Brain microvascular endothelial cell (primary cell): ENCODE data around the gene TTLL12.
A peak's percentile ranks its signal among the peaks of the same experiment; 100 is the strongest.

Experiments used
- DNase-seq: peaks from one replicate; pipeline ENCODE4 v3.0.0-alpha.2; 2020
- H3K27ac ChIP-seq: fragments of 250-450 bp; sonication (Bioruptor Pico); 2 replicates; pipeline ENCODE4 v1.5.1; 2020; ENCODE audit warnings: mild to moderate bottlenecking, moderate library complexity
- H3K27me3 ChIP-seq: fragments of 250-450 bp; sonication (Bioruptor Pico); replicated peaks from 2 replicates; pipeline ENCODE4 v1.5.1; 2020; ENCODE audit warnings: mild to moderate bottlenecking
- H3K36me3 ChIP-seq: fragments of 250-450 bp; sonication (Bioruptor Pico); replicated peaks from 2 replicates; pipeline ENCODE4 v1.5.1; 2020; ENCODE audit warnings: mild to moderate bottlenecking
- H3K4me3 ChIP-seq: 2 replicates; pipeline ENCODE4 v1.5.1; 2011; ENCODE audit warnings: low read depth, mild to moderate bottlenecking, control low read depth, low read length, moderate library complexity
- CTCF ChIP-seq: IDR thresholded peaks from 2 replicates; pipeline ENCODE4 v1.5.1; 2011; ENCODE audit warnings: low read depth, mild to moderate bottlenecking, moderate library complexity, low read length, control low read depth, inconsistent platforms; ENCODE audit errors: missing control alignments
- in situ Hi-C: cut with HindIII; loops from 2 replicates; pipeline ENCODE4 v1.10.0; 2017; ENCODE audit warnings: low sequenced_read_pairs, low pct_ligation_motif_present

TTLL12 gene

GRCh38 chr22:43168471-43169309 is 18.2 kb downstream of the TTLL12 start:
- DNase-seq, result peak; percentile 55
- no peak for TF ChIP-seq CTCF
- in situ Hi-C loops, result no loop called here
- H3K27ac ChIP-seq, result peak overlapping the region; percentile 47
- no peaks in the 10 kb centered on the region for H3K27me3 ChIP-seq
- peaks cover 26% of the 10 kb centered on the region for H3K36me3 ChIP-seq
- H3K4me3 ChIP-seq, result no peak overlapping the region

- Histone ChIP-seq H3K27me3 (no peaks in the 10 kb centered on the region), H3K36me3 (peaks cover 26% of the 10 kb centered on the region), H3K27ac (no peak overlapping the region), H3K4me3 (no peak overlapping the region)
- no peak for DNase-seq
- in situ Hi-C loops, result no loop called here
- no peak for TF ChIP-seq CTCF
Measured at GRCh38 chr22:43167001-43167589, 19.8 kb downstream of the TTLL12 start.

GRCh38 chr22:43166132-43166930 is 20.6 kb downstream of the TTLL12 start:
- no peak for TF ChIP-seq CTCF
- peaks cover 21% of the 10 kb centered on the region for H3K36me3 ChIP-seq
- no peaks in the 10 kb centered on the region for H3K27me3 ChIP-seq
- no peak overlapping the region for H3K4me3 ChIP-seq
- in situ Hi-C loops, result no loop called here
- H3K27ac ChIP-seq, result no peak overlapping the region
- no peak for DNase-seq

- H3K27me3 ChIP-seq, result no peaks in the 10 kb centered on the region
- no peak for TF ChIP-seq CTCF
- peaks cover 29% of the 10 kb centered on the region for H3K36me3 ChIP-seq
- in situ Hi-C loops, result no loop called here
- no peak overlapping the region for H3K27ac ChIP-seq
- DNase-seq, result no peak
- no peak overlapping the region for H3K4me3 ChIP-seq
Measured at GRCh38 chr22:43164636-43165035, 22.3 kb downstream of the TTLL12 start.

- in situ Hi-C loops, result no loop called here
- Histone ChIP-seq H3K4me3 (no peak overlapping the region), H3K36me3 (peaks cover 31% of the 10 kb centered on the region), H3K27me3 (no peaks in the 10 kb centered on the region), H3K27ac (no peak overlapping the region)
- no peak for TF ChIP-seq CTCF
- no peak for DNase-seq
Measured at GRCh38 chr22:43163241-43163795, 23.6 kb downstream of the TTLL12 start.
